ENCODE results near the gene COLQ.
"Not testable (repeated sequence)": the region's sequence is repeated elsewhere in the genome, so short reads cannot be mapped to it uniquely, and the experiment has no call there.

COLQ gene

DNA sequence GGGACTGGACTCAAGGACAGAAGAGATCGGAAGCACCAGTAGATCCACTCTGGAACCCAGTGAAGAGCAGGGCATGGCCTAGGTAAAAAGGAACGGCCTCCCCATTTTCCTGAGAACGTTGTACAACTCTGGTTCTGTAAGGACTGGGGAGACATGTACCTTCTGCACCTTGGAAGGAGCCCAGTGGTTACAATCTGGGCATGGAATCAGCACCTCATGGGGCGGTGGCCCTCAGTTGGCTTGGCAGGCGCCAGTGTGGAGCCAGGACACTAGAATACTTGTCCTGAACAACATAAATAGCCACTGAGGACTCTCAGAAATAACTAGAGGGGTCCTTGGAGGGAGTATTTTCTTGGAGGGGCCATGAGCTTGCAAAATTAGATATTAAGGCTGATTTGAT lies 68.5 kb downstream of the COLQ start:
- DNase-seq, result no peak

DNA sequence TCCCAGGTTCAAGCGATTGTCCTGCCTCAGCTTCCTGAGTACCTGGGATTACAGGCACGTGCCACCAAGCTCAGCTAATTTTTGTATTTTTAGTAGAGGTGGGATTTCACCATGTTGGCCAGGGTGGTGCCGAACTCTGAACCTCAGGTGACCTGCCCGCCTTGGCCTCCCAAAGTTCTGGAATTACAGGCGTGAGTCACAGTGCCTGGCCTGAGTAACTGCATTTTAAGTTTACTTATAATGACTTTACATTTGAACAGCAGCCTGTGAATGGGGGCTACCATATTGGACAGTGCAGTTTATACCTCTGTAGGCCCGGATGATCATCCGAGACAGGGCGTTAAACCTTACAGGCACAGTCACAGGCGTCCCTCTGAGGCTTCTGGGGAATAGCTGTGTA lies 69.3 kb downstream of the COLQ start:
- DNase-seq, result no peak

DNA sequence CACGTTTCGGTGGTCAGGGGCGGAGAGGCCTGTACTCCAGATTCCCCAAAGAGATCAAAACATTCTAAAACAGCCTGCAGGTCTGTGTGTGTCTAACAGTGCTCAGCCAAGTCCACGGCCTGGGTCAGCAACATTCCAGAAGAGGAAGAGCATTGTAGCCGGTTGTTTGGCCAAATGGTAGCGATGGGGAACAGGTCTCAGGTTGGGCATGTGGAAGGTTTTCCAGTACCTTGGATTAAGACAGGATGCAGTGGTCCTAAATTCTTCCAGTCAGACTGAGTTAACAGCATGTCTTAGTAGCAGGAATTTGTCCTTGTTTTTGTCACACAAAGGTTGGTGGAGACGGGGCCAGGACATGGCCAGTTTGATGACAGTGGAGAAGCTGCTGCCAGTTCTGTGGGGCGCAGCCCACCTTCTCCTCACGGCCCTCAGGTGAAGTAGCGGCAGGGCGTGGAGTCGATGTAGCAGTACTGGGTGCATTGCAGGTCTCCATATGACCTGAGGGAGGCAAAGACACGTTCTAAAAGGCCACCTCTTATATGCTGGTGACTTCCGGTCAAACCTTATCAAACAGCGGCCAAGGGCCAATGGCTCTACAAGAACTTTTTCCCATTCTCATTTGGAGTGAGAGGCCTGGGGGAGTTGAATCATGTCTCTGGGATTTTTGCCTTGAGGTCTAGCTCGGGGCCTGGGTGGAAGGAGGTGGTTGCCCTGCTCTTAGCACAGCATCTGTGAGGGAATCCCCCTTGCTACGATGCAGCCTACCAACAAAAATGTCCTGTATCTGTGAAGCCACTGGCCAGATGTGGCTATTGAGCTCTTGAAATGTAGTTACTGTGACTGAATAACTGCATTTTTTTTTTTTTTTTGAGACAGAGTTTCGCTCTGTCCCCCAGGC lies 70.0 kb downstream of the COLQ start:
- no peak for DNase-seq

DNA sequence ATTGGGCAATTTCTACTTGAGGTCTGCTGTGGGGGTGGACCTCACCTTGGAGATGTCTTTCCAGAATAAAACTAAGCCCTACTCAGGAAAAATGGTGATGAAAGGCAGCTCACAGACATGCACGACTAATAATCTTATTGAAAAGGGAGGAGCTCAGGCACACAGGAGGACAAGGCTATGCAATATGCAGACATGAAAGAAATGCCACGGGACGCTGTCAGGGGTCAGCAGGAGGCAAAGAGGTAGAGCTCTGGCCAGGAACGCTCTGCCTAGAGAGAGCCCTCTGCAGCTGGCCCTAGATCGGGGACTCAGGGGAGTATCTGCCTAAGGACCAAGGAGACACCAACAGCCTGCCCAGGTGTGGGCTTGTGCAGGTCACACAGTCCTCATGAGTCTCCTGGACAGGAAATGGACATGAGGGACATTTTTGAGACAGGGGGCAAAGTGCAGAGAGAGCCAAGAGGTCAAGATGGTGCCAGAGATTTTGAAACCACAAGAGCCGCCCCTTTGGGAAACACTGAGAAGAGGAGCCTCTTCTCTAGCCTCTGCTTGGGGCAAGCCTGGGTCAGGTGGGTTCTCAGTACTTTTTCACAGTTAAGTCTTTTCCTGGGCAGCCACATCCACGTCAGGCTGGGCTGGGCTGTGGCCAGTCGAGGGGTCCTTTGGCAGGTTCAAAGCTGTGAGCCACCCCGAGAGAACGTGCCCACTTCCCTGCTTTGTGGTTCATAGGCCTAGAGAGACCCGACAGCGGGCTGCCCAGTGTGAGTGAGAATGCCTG lies 70.9 kb downstream of the COLQ start:
- DNase-seq, result no peak

DNA sequence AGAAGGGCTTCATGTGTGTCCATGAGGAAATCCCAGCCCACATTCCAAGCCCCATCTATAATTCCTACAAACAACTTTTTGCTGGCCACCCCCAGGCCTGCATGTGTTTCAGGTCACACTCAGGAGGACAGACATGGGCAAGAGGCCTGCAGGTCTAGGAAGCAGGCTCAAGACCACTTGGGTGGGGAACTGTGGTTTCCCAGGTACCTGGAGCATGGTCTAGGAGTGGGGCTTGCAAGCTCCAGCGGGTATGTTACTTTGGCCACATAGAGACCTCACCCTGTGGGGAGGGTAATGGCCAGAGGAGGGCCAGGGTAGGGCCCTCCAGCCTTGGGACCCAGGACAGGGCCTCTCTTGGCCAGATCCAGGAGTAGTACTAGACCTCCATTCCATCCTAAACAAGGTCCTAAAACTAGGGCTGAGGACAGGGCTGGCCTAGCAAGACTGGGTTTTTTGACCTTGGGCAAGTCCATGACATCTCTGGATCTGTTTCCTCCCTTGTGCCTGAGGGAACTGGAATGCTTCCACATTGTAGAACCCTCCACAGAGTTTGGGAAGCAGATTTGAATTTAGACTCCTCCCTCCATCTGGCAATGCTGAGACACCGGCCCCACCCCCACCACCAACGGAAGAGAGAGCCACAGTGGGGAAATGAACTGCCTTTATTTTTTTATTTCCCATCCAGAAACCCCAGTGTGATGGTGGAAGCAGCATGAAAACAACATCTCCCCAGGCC lies 71.8 kb downstream of the COLQ start:
- DNase-seq, result no peak

DNA sequence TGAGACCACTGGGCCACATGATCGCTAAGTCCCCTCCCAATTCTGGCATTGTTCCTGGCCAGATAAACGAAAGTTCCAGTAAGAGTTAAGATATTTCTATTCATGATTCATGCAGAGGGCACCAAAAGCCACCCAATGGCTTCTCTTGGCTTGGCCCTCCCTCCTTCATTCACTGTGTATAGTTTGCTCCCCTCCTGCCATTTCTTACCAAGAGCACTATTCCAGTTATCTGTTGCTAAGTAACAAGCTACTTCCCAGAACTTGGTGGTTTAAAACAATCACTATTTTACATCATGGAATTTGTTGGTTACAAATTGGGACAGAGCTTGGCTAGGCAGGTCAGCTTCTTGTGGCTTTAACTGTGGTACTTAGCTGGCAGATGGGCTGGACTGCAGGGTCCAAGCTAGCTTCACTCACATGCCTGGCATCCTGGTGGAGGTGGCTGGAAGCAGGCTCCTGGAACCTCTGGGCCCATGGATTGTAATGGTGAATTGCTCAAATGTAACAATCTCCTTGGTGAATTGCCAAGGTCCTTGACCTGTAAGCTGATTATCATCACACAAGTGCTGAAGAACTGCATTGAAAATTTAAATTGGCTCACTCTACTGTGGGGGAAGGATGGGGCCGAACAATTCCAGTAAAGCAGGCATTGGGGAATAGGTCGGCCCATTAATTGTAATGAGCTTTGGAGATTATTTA lies 77.5 kb downstream of the COLQ start:
- no peak for DNase-seq

DNA sequence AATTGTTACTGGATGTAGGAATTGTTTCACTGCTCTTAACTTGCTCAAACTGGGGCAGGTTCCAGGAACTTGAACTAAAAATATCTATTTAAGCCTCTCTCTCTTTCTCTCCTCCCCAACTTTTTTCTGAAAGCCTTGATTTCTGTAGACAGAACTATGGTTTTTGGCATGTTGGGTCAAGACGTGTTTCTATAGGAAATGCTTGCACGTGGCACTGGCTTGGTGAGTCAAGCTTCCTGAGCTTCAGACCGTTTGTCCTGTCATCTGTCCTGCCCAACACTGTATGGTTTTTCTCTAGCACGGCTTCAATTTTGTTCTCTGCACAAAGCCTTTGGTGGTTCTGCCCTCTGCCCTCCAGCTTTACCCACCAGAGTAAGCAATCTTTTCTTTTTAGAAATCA lies 80.6 kb downstream of the COLQ start:
- no peak for DNase-seq

DNA sequence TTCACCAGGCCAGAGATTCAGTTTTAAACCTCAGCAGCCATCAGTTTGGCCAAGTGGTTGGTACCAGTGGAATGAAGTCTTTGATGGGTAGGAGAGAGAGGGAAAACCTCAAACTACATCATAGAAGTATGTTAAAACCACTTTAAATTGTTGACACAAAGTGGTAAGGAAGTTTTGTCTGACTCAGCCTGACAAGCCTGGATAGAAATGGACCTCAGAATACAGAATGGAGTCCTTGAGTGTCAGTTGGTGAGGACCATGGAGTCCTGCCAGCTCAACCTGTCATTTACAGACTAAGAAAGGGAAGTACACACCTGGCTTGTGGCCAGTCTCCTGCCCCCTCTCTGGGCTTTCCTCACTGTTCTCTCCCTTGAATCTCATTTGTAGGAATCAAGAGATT lies 82.0 kb downstream of the COLQ start:
- DNase-seq, result no peak

DNA sequence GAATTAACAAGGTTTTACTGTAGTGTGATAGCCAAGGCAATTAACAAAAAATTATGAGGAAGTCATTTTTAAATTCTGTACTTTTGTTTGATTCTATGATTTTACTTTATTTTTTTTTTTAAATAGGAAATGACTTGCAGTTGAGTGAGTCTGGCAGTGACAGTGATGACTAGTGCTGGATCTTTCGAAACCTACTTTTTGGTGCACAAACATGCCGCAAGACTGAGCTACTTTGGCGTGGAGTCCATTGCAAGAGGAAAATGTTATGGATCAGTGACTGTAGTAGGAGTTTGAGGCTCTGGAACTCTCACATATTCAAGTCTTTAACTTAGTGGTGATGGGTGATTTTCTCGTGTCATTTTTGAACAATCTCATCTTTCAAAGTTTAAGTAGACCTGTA lies 82.5 kb downstream of the COLQ start:
- no peak for DNase-seq

DNA sequence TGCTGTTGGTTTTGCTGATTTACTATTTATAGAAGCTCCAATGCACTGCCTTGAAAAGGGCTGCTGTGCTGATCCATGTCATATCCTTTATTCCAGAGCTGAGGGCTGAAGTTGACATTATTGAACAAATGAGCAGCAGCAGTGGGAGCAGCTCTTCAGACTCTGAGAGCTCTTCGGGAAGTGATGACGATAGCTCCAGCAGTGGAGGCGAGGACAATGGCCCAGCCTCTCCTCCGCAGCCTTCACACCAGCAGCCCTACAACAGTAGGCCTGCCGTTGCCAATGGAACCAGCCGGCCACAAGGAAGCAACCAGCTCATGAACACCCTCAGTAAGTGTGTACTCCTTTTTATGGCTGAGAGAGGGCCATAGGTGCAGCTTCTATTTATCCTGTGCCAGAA lies 85.3 kb downstream of the COLQ start:
- no peak for DNase-seq

DNA sequence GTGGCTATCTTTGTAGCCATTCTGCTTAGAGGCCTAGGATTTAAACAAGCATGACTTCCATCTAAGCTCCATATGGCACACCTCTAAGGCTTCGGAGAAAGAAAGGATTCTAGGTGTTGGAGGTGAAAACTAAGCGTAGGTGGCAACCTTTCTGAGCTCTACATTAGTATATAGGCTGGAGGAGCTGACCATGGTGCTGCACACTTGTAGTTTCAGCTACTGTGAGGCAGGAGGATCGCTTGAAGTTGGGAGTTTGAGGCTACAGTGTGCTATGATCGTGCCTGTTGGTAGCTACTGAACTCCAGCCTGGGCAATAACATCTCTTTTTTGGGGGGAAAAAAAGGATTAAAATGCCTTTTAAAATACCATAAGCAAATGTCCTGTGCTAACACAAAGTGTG lies 86.8 kb downstream of the COLQ start:
- DNase-seq, result no peak

DNA sequence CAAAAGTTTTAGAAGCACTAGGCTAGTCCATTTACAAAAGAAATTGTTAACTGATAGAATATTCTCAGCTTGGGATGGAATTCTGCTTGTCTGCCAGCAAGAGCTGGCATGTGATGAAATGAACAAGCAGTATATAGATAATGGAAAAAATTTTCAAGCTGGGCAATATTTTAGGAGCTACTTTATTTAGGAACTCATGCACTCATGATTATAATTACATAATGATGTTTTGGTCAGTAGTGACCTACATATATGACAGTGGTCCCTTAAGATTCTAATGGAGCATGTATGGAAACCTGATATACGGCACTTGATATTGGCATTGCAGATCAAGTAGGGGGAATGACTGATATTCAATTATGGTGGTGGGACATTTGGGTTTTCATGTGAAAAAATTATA lies 88.0 kb downstream of the COLQ start:
- no peak for DNase-seq

DNA sequence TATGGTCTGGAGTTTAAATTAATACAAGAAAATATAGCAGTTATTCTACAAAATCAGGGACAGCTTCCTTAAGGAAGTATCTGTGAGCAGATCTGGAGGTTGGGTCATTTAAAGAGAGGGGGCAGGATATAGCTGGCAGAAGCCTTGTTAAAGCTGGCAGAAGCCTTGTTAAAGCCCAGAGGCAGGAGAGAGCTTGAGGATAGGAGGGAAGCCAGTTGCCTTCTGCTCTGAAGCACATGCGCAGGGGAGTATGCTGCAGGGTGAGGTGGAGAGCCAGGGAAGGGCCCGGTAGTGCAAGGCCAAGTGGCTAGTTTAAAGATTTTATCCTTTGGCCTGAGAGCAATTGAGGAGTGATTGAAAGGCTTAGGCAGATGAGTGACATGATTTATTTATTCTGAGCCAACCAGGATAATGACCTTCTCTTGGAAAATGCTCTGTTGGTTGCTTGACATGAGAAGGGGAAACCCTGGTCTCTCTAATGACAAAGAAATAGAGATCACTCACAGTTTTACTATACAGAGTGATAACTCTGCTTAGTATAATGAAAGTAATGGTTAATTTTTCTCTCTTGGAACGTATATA lies 90.2 kb downstream of the COLQ start:
- no peak for DNase-seq

DNA sequence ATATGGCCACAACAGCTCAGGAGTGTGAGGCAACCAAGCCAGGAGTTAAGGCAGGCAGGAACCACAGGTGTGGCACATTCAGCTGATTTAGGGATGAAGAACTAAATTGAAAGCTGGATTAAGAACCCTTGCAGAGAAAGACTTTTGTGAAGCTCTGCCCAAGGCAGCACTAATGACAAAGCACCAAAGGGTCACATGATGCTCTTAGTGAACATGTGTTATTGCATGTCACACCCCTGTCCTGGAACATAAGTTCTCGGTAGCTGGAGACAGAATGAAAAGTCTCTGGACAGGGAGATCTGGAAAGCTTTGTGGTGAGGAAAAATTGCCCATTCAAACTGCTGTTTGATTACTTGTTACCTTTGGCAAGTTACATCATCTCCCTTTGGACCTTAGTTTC lies 90.9 kb downstream of the COLQ start:
- DNase-seq, result no peak

DNA sequence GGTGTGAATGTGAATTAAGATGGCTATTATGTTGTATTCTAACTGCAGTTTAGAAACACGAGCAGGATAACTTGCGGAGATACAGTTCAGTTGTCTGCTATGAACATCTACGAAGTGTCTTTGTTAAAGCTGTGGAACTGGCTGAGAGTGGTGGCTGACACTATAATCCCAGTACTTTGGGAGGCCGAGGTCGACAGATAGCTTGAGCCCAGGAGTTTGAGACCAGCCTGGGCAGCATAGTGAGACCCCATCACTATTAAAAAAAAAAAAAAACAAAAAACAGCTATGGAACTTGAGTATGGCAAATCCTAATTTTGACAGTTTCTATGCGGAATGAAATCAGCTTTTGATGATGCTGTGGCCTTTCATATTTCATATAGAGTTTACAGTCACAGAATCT lies 92.4 kb downstream of the COLQ start:
- DNase-seq, result no peak

DNA sequence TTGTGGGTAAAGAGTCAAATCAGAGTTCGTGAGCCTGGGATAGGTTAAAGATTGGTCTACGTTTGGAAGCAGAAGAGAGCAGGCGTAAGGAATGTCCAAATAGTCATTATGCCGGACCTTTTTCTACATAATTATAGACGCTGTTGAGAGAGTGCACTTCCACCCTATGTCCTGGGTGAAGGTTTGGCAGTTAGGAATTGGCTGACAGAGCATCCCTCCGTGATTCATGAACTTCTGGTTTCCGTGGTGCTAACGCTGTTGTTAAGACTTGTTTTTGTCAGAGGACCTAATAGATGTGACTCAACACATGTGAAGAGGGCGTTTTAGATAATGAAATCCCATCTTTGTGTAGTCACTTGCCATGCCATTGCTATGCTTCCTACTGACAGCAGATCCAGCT lies 93.0 kb downstream of the COLQ start:
- DNase-seq, result no peak

DNA sequence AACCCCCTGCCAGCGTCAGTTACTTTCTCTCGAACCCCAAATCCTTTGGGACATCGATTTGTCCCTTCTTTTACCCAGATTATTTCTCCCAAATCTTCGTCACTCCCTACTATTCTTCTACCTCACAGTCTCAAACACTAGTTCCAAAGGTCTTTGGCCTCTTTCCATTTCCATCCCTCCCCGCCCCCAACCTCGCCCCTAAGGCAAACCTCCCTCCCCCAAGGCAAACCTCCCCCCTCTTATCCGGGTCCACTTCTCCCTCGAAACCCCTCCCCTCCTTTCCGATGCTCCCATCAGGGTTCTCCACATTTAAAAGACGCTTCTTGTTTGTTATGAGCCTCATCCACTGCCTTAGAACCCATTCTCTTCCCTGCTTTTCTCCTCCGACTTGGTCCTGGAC lies 93.5 kb downstream of the COLQ start:
- no peak for DNase-seq

DNA sequence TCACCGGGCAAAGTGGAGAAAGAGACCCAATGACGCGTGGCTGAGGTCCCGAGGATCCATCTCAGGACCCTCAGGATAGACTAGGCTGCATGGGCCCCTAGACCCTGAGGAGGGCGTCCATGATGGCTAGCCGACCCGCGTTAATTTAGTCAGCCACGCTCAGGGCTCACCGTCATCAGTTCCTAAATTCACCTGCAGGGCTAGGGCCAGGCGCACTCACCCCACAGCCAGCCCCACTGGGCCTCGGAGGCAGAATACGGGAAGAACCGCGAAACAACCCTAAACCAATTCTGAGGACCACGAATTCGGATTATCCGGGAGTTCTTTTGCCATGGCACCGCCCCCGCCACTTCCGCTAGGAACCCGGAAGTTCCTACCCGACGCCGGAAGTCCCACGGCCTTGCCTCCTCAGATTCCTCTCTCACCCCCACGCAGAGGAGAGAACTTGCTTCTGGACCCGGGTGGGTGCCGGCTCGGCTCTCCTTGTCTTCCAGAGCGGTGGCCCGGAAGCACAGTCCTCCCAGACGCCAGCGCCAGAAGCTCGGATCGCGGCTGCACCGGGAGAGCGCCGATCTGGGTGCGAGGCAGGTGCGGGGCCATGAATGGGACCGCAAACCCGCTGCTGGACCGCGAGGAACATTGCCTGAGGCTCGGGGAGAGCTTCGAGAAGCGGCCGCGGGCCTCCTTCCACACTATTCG lies 94.2 kb downstream of the COLQ start, which contains the start of the genes EAF1 and METTL6:
EAF1 (plus strand) TSS at position 417 of the 699 bp plus-strand sequence; CDS start at position 599, 182 bp downstream.
METTL6 (minus strand) TSS at position 363 of the 699 bp plus-strand sequence. CDS start 1,033 bp downstream, outside the sequence.
- no peak for DNase-seq

DNA sequence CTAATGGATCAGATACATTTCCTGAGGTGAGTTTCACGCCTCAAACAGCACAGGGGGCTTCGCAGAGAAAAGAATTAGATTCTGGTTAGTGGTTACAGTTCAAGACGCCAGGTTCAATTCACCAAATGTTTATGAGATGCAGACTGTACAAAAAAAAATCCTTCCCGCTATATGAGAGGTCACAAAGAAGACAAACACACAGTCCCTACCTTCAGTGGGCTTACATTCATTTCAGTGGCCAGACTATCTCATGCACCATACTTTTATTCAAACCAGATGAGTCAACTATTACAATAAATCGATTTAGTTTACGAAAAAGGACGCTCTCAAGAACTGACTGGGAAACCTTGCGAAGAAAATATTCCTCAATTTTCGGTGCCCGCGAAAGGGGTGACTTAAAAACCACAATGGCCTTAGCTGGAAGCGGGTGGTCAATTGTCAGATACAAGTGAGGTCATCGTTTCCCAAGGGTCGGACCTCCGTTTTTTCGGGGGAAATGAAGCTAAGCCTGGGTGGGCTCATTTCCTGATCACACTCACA lies 94.9 kb downstream of the COLQ start:
- DNase-seq, result no peak

DNA sequence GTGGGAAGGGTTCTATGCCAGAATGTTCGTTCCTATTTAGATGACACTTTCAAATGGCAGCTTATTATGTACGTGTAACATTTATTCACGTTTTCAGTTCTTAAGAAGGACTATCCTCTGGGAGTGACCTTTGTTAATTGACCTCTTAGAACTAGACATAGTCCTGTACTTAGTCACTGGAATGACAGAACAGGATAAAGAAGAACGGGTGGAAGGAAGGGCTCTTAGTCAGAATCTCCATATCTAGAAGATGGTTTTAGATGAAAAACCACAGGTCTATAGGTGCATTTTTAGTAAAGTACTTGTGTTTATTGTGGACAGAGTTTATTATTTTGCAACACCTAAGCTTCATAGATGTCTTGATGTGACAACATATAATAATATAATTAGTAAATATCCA lies 100.6 kb downstream of the COLQ start:
- DNase-seq, result no peak

DNA sequence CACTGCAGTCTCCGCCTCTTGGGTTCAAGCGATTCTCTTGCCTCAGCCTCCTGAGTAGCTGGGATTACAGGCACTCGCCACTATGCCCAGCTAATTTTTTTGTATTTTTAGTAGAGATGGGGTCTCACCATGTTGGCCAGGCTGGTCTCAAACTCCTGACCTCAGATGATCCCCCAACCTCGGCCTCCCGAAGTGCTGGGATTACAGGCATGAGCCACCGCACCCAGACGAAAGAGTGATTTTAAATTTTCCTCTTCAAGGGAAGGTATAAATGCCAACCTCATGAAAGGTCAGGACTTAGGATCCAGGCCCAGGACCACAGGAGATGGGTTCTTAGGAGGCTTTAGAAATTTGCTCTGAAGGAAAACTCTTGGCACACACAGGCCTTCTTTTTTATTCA lies 110.5 kb downstream of the COLQ start:
- DNase-seq, result not testable (repeated sequence)
